HG02623 (cell line): ENCODE results near the gene DDX31.
A peak's percentile ranks its signal among the peaks of the same experiment; 100 is the strongest.

Experiments used
- ATAC-seq: cut with Tn5 transposase; IDR thresholded peaks from one replicate; pipeline ENCODE4 v1.9.1; 2021; ENCODE audit warnings: moderate library complexity; ENCODE audit not compliant: unreplicated experiment

The DDX31 gene

GRCh38 chr9:132674485-132674884, 4.7 kb upstream of the DDX31 start:
- no peak for ATAC-seq

- ATAC-seq: no peak
These were observed 3.6 kb upstream of the DDX31 start for GRCh38 chr9:132673355-132673754.

- ATAC-seq: no peak
These were observed 2.6 kb upstream of the DDX31 start for GRCh38 chr9:132672413-132672690.

GRCh38 chr9:132671620-132672412, 2.0 kb upstream of the DDX31 start:
- ATAC-seq: no peak

GRCh38 chr9:132670457-132671391, 941 bp upstream of the DDX31 start, which contains the start of gene GTF3C4:
TSS of gene GTF3C4 (plus strand) at chr9:132670464. CDS start at chr9:132670599, 135 bp downstream.
- ATAC-seq: peak; percentile 2

- ATAC-seq: no peak
These were observed 475 bp downstream of the DDX31 start for GRCh38 chr9:132669319-132669697.

- no peak for ATAC-seq
These were observed 5.9 kb downstream of the DDX31 start for GRCh38 chr9:132663851-132664250.

GRCh38 chr9:132663117-132663516, 6.7 kb downstream of the DDX31 start:
- ATAC-seq: no peak

GRCh38 chr9:132662152-132662945, 7.4 kb downstream of the DDX31 start:
- no peak for ATAC-seq

GRCh38 chr9:132656299-132656698, 13.5 kb downstream of the DDX31 start:
- no peak for ATAC-seq

GRCh38 chr9:132651259-132651658, 18.5 kb downstream of the DDX31 start:
- ATAC-seq: no peak

- no peak for ATAC-seq
These were observed 21.1 kb downstream of the DDX31 start for GRCh38 chr9:132648685-132649084.

- no peak for ATAC-seq
These were observed 21.5 kb downstream of the DDX31 start for GRCh38 chr9:132648283-132648682.

- ATAC-seq: no peak
These were observed 22.0 kb downstream of the DDX31 start for GRCh38 chr9:132647806-132648205.

- no peak for ATAC-seq
These were observed 22.4 kb downstream of the DDX31 start for GRCh38 chr9:132647355-132647754.

GRCh38 chr9:132646726-132647125, 23.1 kb downstream of the DDX31 start:
- no peak for ATAC-seq

GRCh38 chr9:132645711-132646110, 24.1 kb downstream of the DDX31 start:
- ATAC-seq: no peak

- no peak for ATAC-seq
These were observed 24.5 kb downstream of the DDX31 start for GRCh38 chr9:132645306-132645705.

GRCh38 chr9:132644251-132644650, 25.5 kb downstream of the DDX31 start:
- ATAC-seq: no peak

GRCh38 chr9:132641216-132641615, 28.6 kb downstream of the DDX31 start:
- no peak for ATAC-seq

- ATAC-seq: no peak
These were observed 30.5 kb downstream of the DDX31 start for GRCh38 chr9:132639322-132639721.
